D341Med (cell line): ENCODE measurements around the gene MPST.
A peak's percentile ranks its signal among the peaks of the same experiment; 100 is the strongest.

Source experiments
- DNase-seq: peaks from one replicate; pipeline ENCODE4 v3.0.0; 2012; ENCODE audit warnings: low spot score

Gene MPST

DNA sequence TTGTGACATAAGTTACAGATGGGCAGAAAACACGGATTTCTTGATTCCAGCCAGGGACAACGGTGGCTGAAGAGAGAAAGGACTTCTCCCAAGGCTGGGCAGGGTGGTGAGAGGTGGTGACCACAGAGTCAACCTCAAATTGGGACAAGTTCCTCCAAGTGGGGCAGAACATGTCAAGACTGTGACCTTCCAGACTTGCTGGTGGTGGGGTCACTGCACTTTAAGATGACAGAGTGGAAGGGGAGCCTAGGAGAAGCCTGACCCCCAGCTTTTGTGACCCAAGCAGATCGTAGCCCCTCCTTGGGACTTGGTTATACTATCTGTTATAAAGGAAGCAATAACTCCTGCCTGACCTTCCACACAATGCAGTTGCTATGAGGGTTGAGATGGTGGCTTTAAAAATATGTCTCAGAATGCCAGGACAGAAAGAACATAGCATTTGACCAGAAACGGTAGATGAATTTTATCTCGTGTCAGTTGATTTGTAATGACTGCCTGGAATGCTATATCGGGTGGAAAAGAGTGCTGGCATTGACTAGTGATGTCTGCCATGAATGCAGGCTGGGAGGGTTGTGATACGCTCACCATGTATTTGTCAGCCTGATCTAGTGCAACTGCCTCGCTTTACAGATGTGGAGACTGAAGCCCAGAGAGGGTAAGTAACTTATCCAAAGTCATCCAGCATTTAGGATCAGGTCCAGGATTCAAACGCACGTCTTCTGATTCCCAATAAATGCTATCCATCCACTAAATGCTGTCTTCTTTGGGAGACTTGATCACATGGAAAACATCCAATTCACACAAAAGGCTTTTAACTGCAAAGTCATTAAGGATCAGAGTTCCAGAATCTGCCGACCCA lies 18.6 kb upstream of the MPST start:
- no peak for DNase-seq

DNA sequence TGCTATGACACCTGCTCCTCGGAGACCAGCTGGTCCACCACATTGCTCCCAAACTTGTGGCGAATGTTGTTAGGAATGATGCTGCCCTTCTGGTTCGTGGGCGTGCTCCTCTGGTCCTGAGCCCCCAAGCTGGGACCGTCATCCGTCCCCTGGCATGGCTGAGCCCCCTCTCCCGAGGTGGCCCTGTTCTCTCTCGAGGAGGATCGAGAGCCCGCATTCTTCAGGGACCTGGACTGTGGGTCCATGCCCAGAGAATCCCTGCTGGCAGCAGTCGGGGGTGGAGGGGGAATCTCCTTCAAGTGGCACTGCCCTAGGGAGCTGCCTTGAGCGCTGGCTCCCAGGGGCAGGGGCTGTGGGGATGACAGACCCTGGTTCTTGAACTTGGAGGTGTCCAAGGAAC lies 17.7 kb upstream of the MPST start:
- no peak for DNase-seq

GRCh38 chr22:37002633-37003032 lies 16.9 kb upstream of the MPST start:
- DNase-seq: no peak

DNA sequence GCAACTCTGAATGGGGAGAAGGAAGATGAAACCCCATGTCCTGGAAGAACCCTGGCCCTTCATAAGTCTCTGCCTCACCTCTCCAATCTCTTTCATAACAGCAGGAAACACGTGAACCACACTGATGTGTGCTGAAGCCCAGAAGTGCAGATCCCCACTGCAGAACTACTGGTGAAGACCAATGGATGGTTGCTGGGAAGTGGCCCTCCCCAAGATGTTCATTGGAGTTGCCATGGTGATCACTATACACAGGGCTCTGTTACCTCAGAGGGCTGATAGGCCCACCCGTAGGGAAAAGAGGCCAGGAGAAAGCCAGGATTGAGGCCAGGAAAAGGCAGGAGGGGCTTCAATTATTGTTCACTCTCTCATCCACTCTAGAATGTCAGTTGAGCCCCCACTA lies 11.9 kb upstream of the MPST start:
- no peak for DNase-seq

- no peak for DNase-seq
Measured at GRCh38 chr22:37008365-37008764, 11.2 kb upstream of the MPST start.

- no peak for DNase-seq
Measured at GRCh38 chr22:37009490-37009889, 10.1 kb upstream of the MPST start.

- no peak for DNase-seq
Measured at GRCh38 chr22:37010174-37010573, 9.4 kb upstream of the MPST start.

DNA sequence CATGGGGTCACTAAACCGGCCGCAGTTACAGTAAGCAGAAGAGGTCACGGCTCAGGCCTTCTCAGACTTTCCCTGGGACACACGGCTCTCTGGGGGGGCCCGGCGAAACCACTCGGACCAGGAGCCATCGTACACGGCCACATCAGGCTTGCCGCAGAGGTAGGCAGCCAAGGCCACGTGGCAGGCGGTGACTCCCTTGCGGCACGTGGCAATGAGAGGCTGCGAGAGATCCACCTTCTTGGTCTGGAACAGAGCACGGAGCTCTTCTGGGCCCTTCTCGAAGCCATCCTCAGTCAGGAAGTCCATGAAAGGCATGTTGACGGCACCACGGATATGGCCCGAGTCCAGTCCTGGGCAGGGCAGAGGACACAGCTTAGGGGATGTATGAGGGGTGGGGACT lies 8.6 kb upstream of the MPST start:
- DNase-seq: no peak

DNA sequence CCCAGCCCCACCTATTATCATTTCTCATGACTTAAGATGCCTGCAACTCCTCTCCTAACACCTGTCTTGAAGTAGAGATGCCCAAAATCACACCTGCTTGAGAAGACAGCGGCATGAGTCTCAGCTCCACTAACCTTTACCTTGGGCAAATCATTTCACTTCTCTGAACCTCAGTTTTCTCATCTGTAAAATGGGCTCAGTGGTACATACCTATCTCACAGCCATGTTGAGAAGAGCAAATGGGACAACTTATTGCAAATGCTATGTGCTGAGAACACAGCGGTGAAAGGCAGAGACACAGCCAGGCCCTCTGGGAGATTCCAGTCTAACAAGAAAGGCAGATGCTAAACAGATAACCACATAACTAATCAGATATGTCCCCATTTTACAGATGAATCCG lies 8.1 kb upstream of the MPST start:
- no peak for DNase-seq

DNA sequence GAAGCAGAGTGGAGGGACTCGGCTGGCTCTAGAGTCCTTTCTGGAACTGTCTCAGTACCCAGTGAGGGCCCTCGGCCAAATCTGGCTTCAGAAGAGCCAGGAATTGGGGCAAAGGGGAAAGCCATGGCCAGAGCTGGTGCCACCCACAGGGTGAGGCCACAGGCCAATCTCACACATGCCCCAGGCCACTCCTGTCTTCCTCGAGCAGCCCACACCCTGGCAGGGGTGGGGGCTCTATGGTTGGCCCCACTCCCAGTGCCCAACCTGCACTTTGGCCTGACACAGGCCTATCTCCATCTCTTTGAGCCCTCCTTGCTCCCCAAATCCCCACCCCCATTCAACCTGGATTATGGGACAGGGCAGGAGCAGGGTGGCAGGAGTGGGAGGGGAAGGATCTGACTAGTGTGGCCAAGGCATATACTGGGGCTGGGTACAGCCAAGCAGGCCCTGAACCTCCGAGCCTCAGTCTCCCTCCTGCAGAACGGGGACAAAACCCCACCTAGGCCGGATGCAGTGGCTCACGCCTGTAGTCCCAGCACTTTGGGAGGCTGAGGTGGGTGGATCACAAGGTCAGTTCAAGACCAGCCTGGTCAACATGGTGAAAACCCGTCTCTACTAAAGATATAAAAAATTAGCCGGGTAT lies 7.2 kb upstream of the MPST start:
- no peak for DNase-seq

DNA sequence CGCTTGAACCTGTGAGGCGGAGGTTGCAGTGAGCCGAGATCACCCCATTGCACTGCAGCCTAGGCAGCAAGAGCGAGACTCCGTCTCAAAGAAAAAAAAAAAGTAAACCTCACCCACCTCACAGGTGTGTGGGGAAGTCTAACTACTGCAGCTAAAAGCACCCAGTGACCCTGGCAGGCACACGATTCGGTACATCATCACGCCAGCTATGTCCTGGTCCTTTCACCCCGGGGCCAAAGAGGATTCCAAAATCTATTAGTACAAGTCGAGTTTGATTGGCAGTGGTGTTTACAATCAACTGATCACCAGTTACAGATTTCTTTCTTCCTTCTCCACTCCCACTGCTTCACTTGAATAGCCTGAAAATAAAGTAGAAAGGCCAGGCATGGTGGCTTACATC lies 6.6 kb upstream of the MPST start:
- no peak for DNase-seq

- no peak for DNase-seq
Measured at GRCh38 chr22:37014415-37014806, 5.1 kb upstream of the MPST start.

- DNase-seq: no peak
Measured at GRCh38 chr22:37014835-37015586, 4.5 kb upstream of the MPST start.

DNA sequence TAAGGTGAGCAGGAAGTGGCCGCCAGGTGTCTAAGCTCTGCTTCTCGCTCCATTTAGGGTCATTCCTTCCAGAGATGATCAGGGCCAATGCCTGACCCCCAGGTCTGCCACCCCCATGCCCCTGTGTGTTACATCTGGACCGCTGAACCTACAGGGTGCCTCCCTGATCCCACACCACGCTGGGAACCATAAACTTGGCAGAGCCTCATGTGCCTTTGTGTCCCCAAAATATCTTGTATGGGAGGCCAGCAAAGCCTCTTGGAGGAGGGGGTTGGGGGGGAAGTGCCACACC lies 4.0 kb upstream of the MPST start:
- no peak for DNase-seq

DNA sequence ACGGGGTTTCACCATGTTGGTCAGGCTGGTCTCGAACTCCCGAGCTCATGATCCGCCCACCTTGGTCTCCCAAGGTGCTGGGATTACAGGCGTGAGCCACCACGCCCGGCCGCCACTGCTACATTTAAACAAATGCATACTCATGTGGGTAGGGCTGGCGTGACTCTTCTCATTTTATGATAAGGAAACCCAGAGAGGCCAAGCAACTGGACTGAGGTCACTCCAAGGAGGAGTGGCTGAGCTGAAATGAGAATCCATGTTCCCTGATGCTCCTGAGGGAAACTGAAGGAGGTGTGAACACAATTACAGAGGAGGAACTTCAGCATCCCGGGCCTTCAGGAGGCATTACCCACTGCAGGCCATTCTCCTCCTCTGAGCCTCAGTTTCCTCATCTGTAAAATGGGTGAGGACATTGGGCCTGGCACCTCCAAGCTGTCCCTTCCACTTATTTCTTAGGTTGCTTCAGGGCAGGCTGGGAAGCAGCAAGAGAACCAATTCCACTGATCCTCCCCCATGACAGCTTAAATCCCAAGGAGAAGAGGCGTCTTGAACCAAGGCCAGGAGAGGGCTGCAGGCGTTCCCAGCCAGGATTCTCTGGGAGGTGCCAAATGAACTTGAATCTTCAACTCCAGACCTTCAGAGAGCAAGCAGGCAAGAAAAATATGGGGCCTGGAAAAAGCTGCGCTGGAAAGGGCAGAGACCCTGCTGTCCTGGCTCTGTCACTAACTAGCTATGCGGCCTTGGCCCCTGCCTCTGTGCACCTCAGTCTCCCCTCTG lies 3.2 kb upstream of the MPST start:
- DNase-seq: no peak

GRCh38 chr22:37017356-37017755 lies 2.2 kb upstream of the MPST start:
- DNase-seq: no peak

DNA sequence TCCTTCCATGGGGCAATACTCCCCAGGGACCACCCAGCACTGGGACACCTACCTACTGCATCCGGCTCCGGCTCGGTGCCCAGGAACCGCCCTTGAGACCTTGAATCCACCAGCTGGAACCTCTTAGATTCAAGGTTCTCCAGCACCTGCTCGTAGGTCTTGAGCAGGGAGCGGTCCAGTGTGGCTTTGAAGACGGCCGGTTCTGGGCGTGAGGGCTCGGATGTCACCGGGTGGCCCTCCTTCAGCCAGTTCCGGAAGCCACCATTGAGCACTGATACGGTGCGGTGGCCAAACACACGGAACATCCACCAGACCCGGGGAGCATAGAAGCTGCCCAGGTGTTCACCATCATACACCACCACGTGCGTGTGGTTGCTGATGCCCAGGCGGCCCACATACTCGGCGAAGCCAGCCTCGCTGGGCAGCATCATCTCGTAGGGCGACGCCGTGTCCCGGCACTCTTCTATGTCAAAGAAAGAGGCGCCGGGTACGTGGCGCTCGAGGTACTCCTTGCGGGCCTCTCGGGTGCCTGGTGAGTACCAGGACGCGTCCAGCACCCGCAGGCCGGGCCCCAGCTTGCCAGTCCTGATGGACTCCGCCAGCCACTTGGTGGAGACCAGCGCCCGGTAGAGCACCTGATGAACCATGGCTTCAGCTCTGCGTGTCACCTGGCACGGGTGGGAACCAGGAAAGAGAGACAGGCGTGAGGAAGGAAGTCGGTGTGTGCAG lies 1.3 kb upstream of the MPST start:
- no peak for DNase-seq

- peak; percentile 61 for DNase-seq
Measured at GRCh38 chr22:37018815-37019308, 680 bp upstream of the MPST start.

DNA sequence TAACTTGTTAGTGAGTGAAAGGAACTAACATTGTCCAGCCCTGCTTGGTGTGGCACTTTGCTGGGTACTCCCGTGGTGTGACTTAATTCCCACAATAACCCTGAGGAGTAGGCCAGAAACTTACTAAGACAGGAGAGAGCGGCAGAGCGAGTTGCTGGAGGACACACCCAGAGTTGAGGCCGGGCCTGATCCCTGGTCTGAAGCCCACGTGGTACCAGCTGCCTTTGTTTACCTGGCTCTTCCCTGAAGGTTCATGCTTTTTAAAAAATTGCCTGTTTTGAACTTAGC lies 594 bp downstream of the MPST start:
- DNase-seq: no peak

DNA sequence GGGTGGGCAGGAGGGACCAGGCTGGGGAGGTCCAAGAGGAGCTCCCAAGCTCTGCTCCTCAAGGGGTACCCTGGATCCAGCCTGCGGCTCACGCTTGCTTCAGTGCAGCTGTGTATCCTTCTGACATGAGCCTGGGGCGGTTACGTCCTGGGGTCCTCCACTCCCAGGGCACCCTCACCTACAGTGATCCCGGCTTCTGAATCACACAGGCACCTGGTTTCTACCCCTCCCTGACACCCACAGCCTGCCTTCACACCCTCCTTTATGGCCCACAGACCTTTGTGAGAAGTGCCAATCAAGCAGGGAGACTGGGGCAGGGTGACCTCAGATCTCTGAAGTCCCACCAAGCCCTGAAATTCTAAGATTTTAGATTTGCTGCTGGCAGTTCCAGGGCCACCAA lies 1.5 kb downstream of the MPST start:
- no peak for DNase-seq

DNA sequence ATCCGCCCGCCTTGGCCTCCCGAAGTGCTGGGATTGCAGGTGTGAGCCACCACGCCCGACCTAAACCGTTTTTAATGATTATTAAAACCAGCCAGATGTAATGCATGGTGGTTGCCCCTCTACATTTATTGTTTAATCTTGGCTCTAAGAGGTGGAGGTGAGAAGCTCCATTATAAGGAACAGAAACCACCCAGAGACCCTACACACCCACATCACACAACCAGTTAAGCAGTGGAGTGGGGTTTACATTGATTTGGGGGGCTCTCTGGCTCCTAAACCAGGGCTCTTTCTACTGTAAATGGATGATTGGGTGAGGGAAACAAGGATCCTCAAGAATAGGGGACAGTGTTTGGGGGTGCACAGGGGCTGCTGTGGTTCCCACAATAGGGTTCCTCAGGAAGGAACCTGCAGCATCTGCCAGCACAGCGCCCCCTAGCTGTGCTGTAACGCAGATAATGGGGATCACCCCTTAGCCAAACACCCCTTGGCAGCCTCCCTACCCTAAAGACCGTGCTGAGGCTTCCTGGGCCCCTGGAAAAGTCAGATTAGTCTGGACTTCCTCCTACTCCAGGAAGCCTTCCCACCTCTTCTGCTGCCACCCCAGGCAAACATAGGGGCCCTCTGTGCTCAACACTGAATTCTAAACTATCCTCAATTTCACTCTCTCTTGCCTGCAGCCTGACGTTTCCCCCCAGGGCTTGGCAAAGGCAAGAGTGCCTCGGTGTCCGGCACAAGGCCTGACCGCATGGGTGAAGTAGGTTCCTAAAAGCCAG lies 2.4 kb downstream of the MPST start:
- peak; percentile 74 for DNase-seq
